Stimulated activated CD8-positive, alpha-beta memory T cell treated with anti-CD3 and anti-CD28 coated beads, Interleukin-7, amount 100 ng/mL, for 24 hours (primary cell): ENCODE measurements around the gene CBLL1.

Source experiments
- DNase-seq: peaks from one replicate; pipeline ENCODE4 v3.0.0-alpha.2; 2020; ENCODE audit warnings: low read depth

Gene CBLL1

GRCh38 chr7:107742678-107743566 is 1.0 kb upstream of the CBLL1 start:
- no peak for DNase-seq

- no peak for DNase-seq
Measured at GRCh38 chr7:107744345-107744750, 406 bp downstream of the CBLL1 start.

GRCh38 chr7:107746006-107746405 is 2.1 kb downstream of the CBLL1 start:
- no peak for DNase-seq

GRCh38 chr7:107751113-107751512 is 7.2 kb downstream of the CBLL1 start:
- no peak for DNase-seq

GRCh38 chr7:107754642-107755041 is 10.7 kb downstream of the CBLL1 start:
- DNase-seq, result no peak

- DNase-seq, result no peak
Measured at GRCh38 chr7:107758667-107759066, 14.7 kb downstream of the CBLL1 start.

GRCh38 chr7:107767391-107767790 is 23.4 kb downstream of the CBLL1 start:
- DNase-seq, result no peak

- DNase-seq, result no peak
Measured at GRCh38 chr7:107768263-107768662, 24.3 kb downstream of the CBLL1 start.

- DNase-seq, result no peak
Measured at GRCh38 chr7:107773027-107773426, 29.1 kb downstream of the CBLL1 start.

- DNase-seq, result no peak
Measured at GRCh38 chr7:107777702-107778101, 33.8 kb downstream of the CBLL1 start.

GRCh38 chr7:107778283-107778682 is 34.3 kb downstream of the CBLL1 start:
- DNase-seq, result no peak

GRCh38 chr7:107779647-107780099 is 35.7 kb downstream of the CBLL1 start:
- DNase-seq, result no peak

- DNase-seq, result no peak
Measured at GRCh38 chr7:107782374-107782773, 38.4 kb downstream of the CBLL1 start.

- DNase-seq, result no peak
Measured at GRCh38 chr7:107783648-107784047, 39.7 kb downstream of the CBLL1 start.

GRCh38 chr7:107785170-107785569 is 41.2 kb downstream of the CBLL1 start:
- no peak for DNase-seq

GRCh38 chr7:107785926-107786325 is 42.0 kb downstream of the CBLL1 start:
- no peak for DNase-seq

- no peak for DNase-seq
Measured at GRCh38 chr7:107788216-107788615, 44.3 kb downstream of the CBLL1 start.

- no peak for DNase-seq
Measured at GRCh38 chr7:107788662-107789061, 44.7 kb downstream of the CBLL1 start.

GRCh38 chr7:107789647-107790046 is 45.7 kb downstream of the CBLL1 start:
- DNase-seq, result no peak

- DNase-seq, result no peak
Measured at GRCh38 chr7:107792364-107792763, 48.4 kb downstream of the CBLL1 start.

GRCh38 chr7:107799647-107800264 is 55.8 kb downstream of the CBLL1 start:
- no peak for DNase-seq

- no peak for DNase-seq
Measured at GRCh38 chr7:107803009-107803610, 59.2 kb downstream of the CBLL1 start, which contains the start of gene SLC26A3. SLC26A3 (minus strand) TSS chr7:107803223; CDS start chr7:107794509, 8,714 bp downstream.

GRCh38 chr7:107809179-107809578 is 65.2 kb downstream of the CBLL1 start:
- no peak for DNase-seq
